Upper lobe of left lung (tissue), 4 donors: ENCODE measurements around the gene FOCAD.

Experiments used
- POLR2A ChIP-seq, 4 donors: fragments of 450-650 bp; IDR thresholded peaks; one replicate each; pipeline ENCODE4 v1.5.1; 2016 to 2017; ENCODE audit warnings: antibody characterized with exemption in 4 of 4, mild to moderate bottlenecking in 2 of 4
- POLR2AphosphoS5 ChIP-seq, 2 donors: sonication (generic); formaldehyde crosslinking; IDR thresholded peaks; one replicate each; pipeline ENCODE4 v1.5.1; 2017; ENCODE audit warnings: antibody characterized with exemption in 2 of 2
- TF ChIP-seq, protein P1 (sequence below), 6 experiments: fragments of 450-650 bp in 4 of 6; fragments of 200-600 bp in 2 of 6; sonication (generic) in 2 of 6; IDR thresholded peaks; one replicate each; pipeline ENCODE4 v1.5.1; 2016 to 2019; ENCODE audit warnings: antibody characterized with exemption in 6 of 6

DNA sequence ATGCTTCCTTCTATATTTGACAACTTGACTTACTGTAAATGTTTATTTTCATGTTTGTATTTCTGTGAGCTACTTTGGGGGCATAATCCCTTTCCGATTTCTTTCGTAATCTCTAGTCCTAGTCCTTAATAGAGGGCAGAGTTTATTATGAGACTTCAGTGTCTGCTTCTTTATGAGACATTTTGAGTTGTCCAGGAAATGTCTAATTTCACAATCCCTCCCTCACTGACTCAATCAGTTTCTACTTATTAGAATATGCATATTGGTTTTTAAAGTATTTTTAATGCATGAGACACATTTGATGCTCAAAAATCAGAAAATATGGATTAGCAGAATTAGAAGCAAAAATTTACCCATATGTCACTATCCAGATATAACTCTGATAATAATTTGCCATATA lies 160.9 kb downstream of the FOCAD start:
- no peak for TF ChIP-seq POLR2A (IDR thresholded peaks at IDR 0.05)
- TF ChIP-seq, protein P1, sequence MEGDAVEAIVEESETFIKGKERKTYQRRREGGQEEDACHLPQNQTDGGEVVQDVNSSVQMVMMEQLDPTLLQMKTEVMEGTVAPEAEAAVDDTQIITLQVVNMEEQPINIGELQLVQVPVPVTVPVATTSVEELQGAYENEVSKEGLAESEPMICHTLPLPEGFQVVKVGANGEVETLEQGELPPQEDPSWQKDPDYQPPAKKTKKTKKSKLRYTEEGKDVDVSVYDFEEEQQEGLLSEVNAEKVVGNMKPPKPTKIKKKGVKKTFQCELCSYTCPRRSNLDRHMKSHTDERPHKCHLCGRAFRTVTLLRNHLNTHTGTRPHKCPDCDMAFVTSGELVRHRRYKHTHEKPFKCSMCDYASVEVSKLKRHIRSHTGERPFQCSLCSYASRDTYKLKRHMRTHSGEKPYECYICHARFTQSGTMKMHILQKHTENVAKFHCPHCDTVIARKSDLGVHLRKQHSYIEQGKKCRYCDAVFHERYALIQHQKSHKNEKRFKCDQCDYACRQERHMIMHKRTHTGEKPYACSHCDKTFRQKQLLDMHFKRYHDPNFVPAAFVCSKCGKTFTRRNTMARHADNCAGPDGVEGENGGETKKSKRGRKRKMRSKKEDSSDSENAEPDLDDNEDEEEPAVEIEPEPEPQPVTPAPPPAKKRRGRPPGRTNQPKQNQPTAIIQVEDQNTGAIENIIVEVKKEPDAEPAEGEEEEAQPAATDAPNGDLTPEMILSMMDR (IDR thresholded peaks at IDR 0.05), result no peak
- TF ChIP-seq POLR2AphosphoS5 (IDR thresholded peaks at IDR 0.05), result no peak
